HFF-Myc (cell line): ENCODE measurements around the gene RPTOR.
A peak's percentile ranks its signal among the peaks of the same experiment; 100 is the strongest.

Source experiments
- DNase-seq: peaks from one replicate; pipeline ENCODE4 v3.0.0-alpha.2; 2011; ENCODE audit warnings: low read depth; ENCODE audit errors: extremely low read depth
- H3K4me3 ChIP-seq: replicated peaks from 2 replicates; pipeline ENCODE4 v1.5.1; 2011; ENCODE audit warnings: low read depth, mild to moderate bottlenecking, control low read depth, low read length
- CTCF ChIP-seq: IDR thresholded peaks from 2 replicates; pipeline ENCODE4 v1.5.1; 2012; ENCODE audit warnings: mild to moderate bottlenecking, low read depth, low read length, control low read depth; ENCODE audit errors: missing control alignments

The RPTOR gene

GRCh38 chr17:80939151-80940145 is 394.8 kb downstream of the RPTOR start:
- H3K4me3 ChIP-seq = no peak overlapping the region
- TF ChIP-seq CTCF = no peak
- no peak for DNase-seq

- no peak for DNase-seq
- no peak for TF ChIP-seq CTCF
- H3K4me3 ChIP-seq = no peak overlapping the region
These were observed 395.8 kb downstream of the RPTOR start for GRCh38 chr17:80940171-80941123.

- no peak overlapping the region for H3K4me3 ChIP-seq
- no peak for DNase-seq
- TF ChIP-seq CTCF = no peak
These were observed 396.5 kb downstream of the RPTOR start for GRCh38 chr17:80941171-80941570.

GRCh38 chr17:80941743-80942422 is 397.2 kb downstream of the RPTOR start:
- no peak for TF ChIP-seq CTCF
- DNase-seq = no peak
- no peak overlapping the region for H3K4me3 ChIP-seq

GRCh38 chr17:80942423-80943345 is 398.0 kb downstream of the RPTOR start:
- no peak overlapping the region for H3K4me3 ChIP-seq
- peak; percentile 44 for DNase-seq
- no peak for TF ChIP-seq CTCF
